ENCODE data around the gene XCL1.

XCL1 gene

GRCh38 chr1:168628807-168629206 is 52.4 kb downstream of the XCL1 start:
- TF ChIP-seq TAF1 (IDR thresholded peaks at IDR 0.05; ENCODE audit: borderline replicate concordance, insufficient read depth, low read length) (no peak), SIN3A (IDR thresholded peaks at IDR 0.05; ENCODE audit: borderline replicate concordance, insufficient read depth, low read length) (no peak), FOXP2 (optimal IDR thresholded peaks at IDR 0.05; ENCODE audit: borderline replicate concordance, extremely low read depth, extremely low read length, insufficient read depth) (no peak), POLR2AphosphoS5 (IDR thresholded peaks at IDR 0.05; ENCODE audit: low read depth, low read length) (no peak), REST (IDR thresholded peaks at IDR 0.05; ENCODE audit: insufficient read depth in 1 of 2, low read depth in 2 of 2, low read length in 2 of 2) (no peak)

DNA sequence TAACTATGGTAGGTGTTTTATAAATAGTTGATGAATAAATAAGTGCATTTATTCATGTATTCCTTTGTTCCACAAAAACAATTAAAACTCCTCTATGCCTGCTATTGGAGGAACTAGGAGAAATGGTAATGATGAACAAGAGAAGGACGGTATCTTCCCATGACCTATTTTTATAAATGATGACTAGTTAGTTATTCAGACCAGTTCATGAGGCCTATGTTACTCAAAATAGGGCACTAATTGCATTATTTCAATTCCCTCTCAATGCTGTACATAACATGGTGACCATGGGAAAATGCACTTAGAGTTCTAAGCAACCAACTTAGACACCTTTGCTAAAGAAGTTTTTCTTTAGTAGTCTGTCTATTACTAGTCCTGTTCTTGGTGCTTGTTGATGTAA is 53.1 kb downstream of the XCL1 start:
- TF ChIP-seq SIN3A (IDR thresholded peaks at IDR 0.05; ENCODE audit: borderline replicate concordance, insufficient read depth, low read length) = no peak
- no peak for TF ChIP-seq FOXP2 (optimal IDR thresholded peaks at IDR 0.05; ENCODE audit: borderline replicate concordance, extremely low read depth, extremely low read length, insufficient read depth)
- no peak for TF ChIP-seq TAF1 (IDR thresholded peaks at IDR 0.05; ENCODE audit: borderline replicate concordance, insufficient read depth, low read length)
- TF ChIP-seq POLR2AphosphoS5 (IDR thresholded peaks at IDR 0.05; ENCODE audit: low read depth, low read length) = no peak
- TF ChIP-seq REST (IDR thresholded peaks at IDR 0.05; ENCODE audit: insufficient read depth in 1 of 2, low read depth in 2 of 2, low read length in 2 of 2) = no peak
